K562 (cell line): ENCODE data around the gene KIF14. TPM values are rescaled to one million over a fixed set of nuclear protein-coding genes. Genes with fewer than 3 reads are reported as not detected.
A peak's percentile ranks its signal among the peaks of the same experiment; 100 is the strongest.

ENCODE experiments used
- ATAC-seq: fragments of 200-7000 bp; cut with Tn5 transposase; 3 replicates; pipeline ENCODE4 v1.9.1; 2020; ENCODE audit warnings: moderate library complexity
- BruUV-seq: library from RNA; stranded (reverse); fragments of 400-500 nt; replicated peaks from 2 replicates; lab custom pipeline; 2021; lab: Mats Ljungman, UMichigan
- CTCF ChIA-PET: fragments of 300-600 bp; formaldehyde crosslinking; extraction: SDS; loops from one replicate; lab custom pipeline; 2021; ENCODE audit warnings: low intra/inter-chr PET ratio; lab: Yijun Ruan, JAX
- POLR2A ChIA-PET: fragments of 300-600, 350-650 bp; sonication (Branson Sonifier 250); formaldehyde crosslinking; extraction: SDS; loops from one replicate; lab custom pipeline; 2021; ENCODE audit warnings: antibody characterized with exemption, inconsistent platforms; lab: Yijun Ruan, JAX
- DNase-seq, 4 experiments: peaks; one replicate each; pipeline versions ENCODE4 v3.0.0 to v3.0.0-alpha.2; 2011 to 2018; ENCODE audit warnings: low spot score in 3 of 4, mixed read lengths in 3 of 4; ENCODE audit errors: extremely low read depth in 1 of 4
- FAIRE-seq: peaks from 2 replicates; lab custom pipeline; 2011; peaks lifted over from hg19 to GRCh38; lab: Jason Lieb, UNC
- H2AFZ ChIP-seq: 2 replicates; pipeline ENCODE4 v1.6.0; 2011; ENCODE audit warnings: low read depth, low read length, control low read depth, inconsistent platforms
- H3K27ac ChIP-seq: fragments of 200-600 bp; 3 replicates; pipeline ENCODE4 v1.8.0; 2011; ENCODE audit warnings: low read depth, mild to moderate bottlenecking, control low read depth, inconsistent platforms, low read length, moderate library complexity, mixed read lengths; ENCODE audit errors: extremely low read depth
- H3K27me3 ChIP-seq, 2 experiments: fragments of 300-600 bp in 1 of 2; 2 replicates in 1 of 2; 3 replicates in 1 of 2; pipeline versions ENCODE4 v1.6.0 to v1.8.0; 2011; ENCODE audit warnings: inconsistent platforms in 2 of 2, low read length in 2 of 2, mild to moderate bottlenecking in 1 of 2, mixed read lengths in 1 of 2, moderate library complexity in 1 of 2; ENCODE audit not compliant: control insufficient read depth in 2 of 2, insufficient read depth in 2 of 2
- H3K36me3 ChIP-seq: fragments of 300-600 bp; 3 replicates; pipeline ENCODE4 v1.8.0; 2011; ENCODE audit warnings: mild to moderate bottlenecking, low read length, inconsistent platforms; ENCODE audit not compliant: control insufficient read depth, insufficient read depth
- H3K4me1 ChIP-seq, 2 experiments: fragments of 200-600 bp in 1 of 2; replicated peaks in 1 of 2; 2 replicates in 1 of 2; 3 replicates in 1 of 2; pipeline versions ENCODE4 v1.5.1 to v1.8.0; 2011; ENCODE audit warnings: inconsistent platforms in 2 of 2, low read length in 2 of 2, mild to moderate bottlenecking in 1 of 2, mixed read lengths in 1 of 2, moderate library complexity in 1 of 2; ENCODE audit not compliant: control insufficient read depth in 2 of 2, insufficient read depth in 2 of 2
- H3K4me2 ChIP-seq: 2 replicates; pipeline ENCODE4 v1.6.1; 2011; ENCODE audit warnings: low read length, control low read depth, inconsistent platforms, mixed read lengths; ENCODE audit not compliant: insufficient read depth
- H3K4me3 ChIP-seq: fragments of 200-600 bp; sonication (generic), shearing (Covaris generic); 2 replicates; pipeline ENCODE4 v1.5.1; 2016; ENCODE audit warnings: control low read depth, inconsistent platforms
- H3K79me2 ChIP-seq: fragments of 200-600 bp; 3 replicates; pipeline ENCODE4 v1.8.0; 2011; ENCODE audit warnings: low read length, inconsistent platforms; ENCODE audit not compliant: control insufficient read depth, insufficient read depth
- H3K9ac ChIP-seq, 2 experiments: 2 replicates each; pipeline versions ENCODE4 v1.6.0 to v1.6.1; 2011; ENCODE audit warnings: low read depth in 2 of 2, low read length in 2 of 2, control low read depth in 1 of 2, inconsistent platforms in 1 of 2, mild to moderate bottlenecking in 1 of 2, mixed read lengths in 1 of 2; ENCODE audit not compliant: insufficient read depth in 1 of 2
- H3K9me1 ChIP-seq: one replicate; pipeline ENCODE4 v1.6.0; 2011; ENCODE audit warnings: inconsistent platforms, mild to moderate bottlenecking, low read length, moderate library complexity; ENCODE audit not compliant: control insufficient read depth, insufficient read depth
- H3K9me3 ChIP-seq: replicated peaks from 2 replicates; pipeline ENCODE4 v1.5.1; 2011; ENCODE audit warnings: low read depth, low read length, inconsistent platforms; ENCODE audit not compliant: control insufficient read depth, insufficient read depth
- H4K20me1 ChIP-seq: replicated peaks from 2 replicates; pipeline ENCODE4 v1.6.1; 2011; ENCODE audit warnings: low read length, inconsistent platforms, mixed read lengths; ENCODE audit not compliant: control insufficient read depth, insufficient read depth
- BACH1 ChIP-seq: fragments of 200-800 bp; sonication (Bioruptor generic); IDR thresholded peaks from 2 replicates; pipeline ENCODE4 v1.6.1; 2016; ENCODE audit warnings: missing genetic modification characterization, missing compliant biosample characterization
- HDAC6 ChIP-seq: IDR thresholded peaks from 2 replicates; pipeline ENCODE4 v1.6.1; 2012; ENCODE audit warnings: low read depth, mild to moderate bottlenecking, control low read depth, inconsistent platforms, low read length, moderate library complexity
- LCOR ChIP-seq: sonication (generic); formaldehyde crosslinking; IDR thresholded peaks from 2 replicates; pipeline ENCODE4 v1.8.0; 2022; ENCODE audit warnings: mild to moderate bottlenecking, missing genetic modification reagents
- LEF1 ChIP-seq: fragments of 450-650 bp; IDR thresholded peaks from 2 replicates; pipeline ENCODE4 v1.6.1; 2016; ENCODE audit warnings: mild to moderate bottlenecking
- MEIS2 ChIP-seq: fragments of 450-650 bp; IDR thresholded peaks from 2 replicates; pipeline ENCODE4 v1.6.1; 2014; ENCODE audit warnings: mild to moderate bottlenecking; ENCODE audit not compliant: partially characterized antibody
- MIER1 ChIP-seq: fragments of 450-650 bp; IDR thresholded peaks from 2 replicates; pipeline ENCODE4 v1.6.1; 2016; ENCODE audit warnings: antibody characterized with exemption, mild to moderate bottlenecking, low read depth
- PBX2 ChIP-seq, 2 experiments: IDR thresholded peaks in 1 of 2; conservative IDR thresholded peaks in 1 of 2; 2 replicates each; pipeline ENCODE4 v1.6.1; 2016; ENCODE audit warnings: low read depth in 2 of 2, mild to moderate bottlenecking in 1 of 2, missing compliant biosample characterization in 1 of 2, missing genetic modification characterization in 1 of 2, moderate library complexity in 1 of 2
- PKNOX1 ChIP-seq: fragments of 450-650 bp; IDR thresholded peaks from 2 replicates; pipeline ENCODE4 v1.6.1; 2016
- PYGO2 ChIP-seq: fragments of 450-650 bp; IDR thresholded peaks from 2 replicates; pipeline ENCODE4 v1.6.1; 2016; ENCODE audit warnings: mild to moderate bottlenecking, missing genetic modification characterization, moderate library complexity, missing compliant biosample characterization
- SRSF1 ChIP-seq: fragments of 200-400 bp; formaldehyde crosslinking; IDR thresholded peaks from 2 replicates; pipeline ENCODE4 v1.6.1; 2017; ENCODE audit warnings: mild to moderate bottlenecking, low read depth, low read length, moderate library complexity
- ZBED1 ChIP-seq: IDR thresholded peaks from 2 replicates; pipeline ENCODE4 v1.6.1; 2014
- ZNF282 ChIP-seq: sonication (generic); formaldehyde crosslinking; IDR thresholded peaks from 2 replicates; pipeline ENCODE4 v1.8.1; 2023; ENCODE audit warnings: missing genetic modification reagents
- ZNF766 ChIP-seq: fragments of 200-800 bp; sonication (Bioruptor generic); conservative IDR thresholded peaks from 2 replicates; pipeline ENCODE4 v1.6.1; 2016; ENCODE audit warnings: missing genetic modification characterization, missing compliant biosample characterization
- WGBS: fragments of 100-300 bp; shearing (Covaris generic); methylation state at CpG from one replicate; pipeline ENCODE4 v1.1.6; 2016; ENCODE audit warnings: low coverage, mixed read lengths; ENCODE audit not compliant: insufficient coverage; ENCODE audit errors: missing lambda C conversion rate; 5-methylcytosine and 5-hydroxymethylcytosine counted together
- in situ Hi-C: fragments of 300-500 bp; cut with MboI; formaldehyde crosslinking; loops from 4 replicates; pipeline ENCODE4 v1.15.0; 2018; ENCODE audit warnings: inconsistent platforms, mixed read lengths
- intact Hi-C: fragments of 100-400 bp; cut with micrococcal nuclease; formaldehyde crosslinking; loops from 2 replicates; pipeline ENCODE4 v1.14.2; 2022
- polyA plus RNA-seq, 8 experiments: library from polyadenylated mRNA; depleted of rRNA in 4 of 8; stranded (reverse) in 5 of 8; unstranded in 3 of 8; fragments of >200 nt; fragmentation: Nextera tagmentation in 2 of 8; fragmentation: Illumina TruSeq in 1 of 8; extraction: Ambion mirVana in 2 of 8; extraction: Trizol in 1 of 8; gene quantifications; 2 replicates each; pipeline versions ENCODE4 v1.2.1 to v1.2.3, GENCODE V29; 2011 to 2014; ENCODE audit warnings: inconsistent platforms in 1 of 8, missing spikeins in 1 of 8
- total RNA-seq, 7 experiments: library from RNA; depleted of rRNA in 6 of 7; stranded (reverse); fragments of >200 nt in 6 of 7; fragmentation: Illumina TruSeq in 2 of 7; extraction: Trizol in 2 of 7; gene quantifications; 2 replicates each; pipeline versions ENCODE4 v1.2.1 to v1.2.3, GENCODE V29; 2011 to 2021; ENCODE audit warnings: low replicate concordance in 1 of 7

KIF14 gene
- total and polyA plus RNA-seq, 9 of the 15 experiments (the other 6 are each of a cell fraction or from before 2014, with no cell fraction given), result 11.5 to 47.4 (median 29.0) TPM

- WGBS, result 6% methylated on average over 5 of the region's 5 CpGs
- intact Hi-C loops, result no loop called here
These were observed 32.5 kb upstream of the KIF14 start for GRCh38 chr1:200653022-200653462.

More at GRCh38 chr1:200653022-200653462, 32.5 kb upstream of the KIF14 start:
- H3K4me2 ChIP-seq, result no peak overlapping the region
- in situ Hi-C loops, result no loop called here
- no peaks in the 10 kb centered on the region for H3K27me3 ChIP-seq
- H4K20me1 ChIP-seq, result no peaks in the 10 kb centered on the region
- no peaks in the 10 kb centered on the region for H3K9me3 ChIP-seq
- ChIA-PET CTCF (no interaction called here), POLR2A (interaction anchor here (0.6 to 3.1 kb wide), 6 partner anchors 10 to 31 kb away, joined by 3 to 14 read pairs (median 4); no protein-coding TSS in a partner anchor)
- DNase-seq (peak in 2 of 4 experiments; percentile 37 to 56), FAIRE-seq (peak; percentile 19), ATAC-seq (peak; percentile 70)
- no TSS peak for BruUV-seq
- no peaks in the 10 kb centered on the region for H3K9me1 ChIP-seq
- no peak overlapping the region for H3K4me3 ChIP-seq
- H3K36me3 ChIP-seq, result peaks cover 23% of the 10 kb centered on the region; the same call in 2 of the 3 replicates
- H2AFZ ChIP-seq, result peak overlapping the region; percentile 14; the same call in 1 of the 2 replicates
- peaks cover 11% of the 10 kb centered on the region in 2 experiments; a peak in 4 of 5 replicates for H3K4me1 ChIP-seq
- H3K79me2 ChIP-seq, result no peaks in the 10 kb centered on the region
- TF ChIP-seq ZNF766 (CRISPR knock-in tag) (no peak), PBX2 (CRISPR knock-in tag; IDR thresholded peaks at IDR 0.05; ENCODE audit: low read depth) (peak; percentile 69), PBX2 (tag; conservative IDR thresholded peaks at IDR 0.05; ENCODE audit: low read depth) (peak; percentile 98), ZBED1 (no peak), SRSF1 (no peak), MIER1 (peak; percentile 23; the same call in 1 of the 2 replicates), LEF1 (peak; percentile 52; the same call in 1 of the 2 replicates), LCOR (CRISPR knock-in tag) (no peak), PYGO2 (tag) (no peak), MEIS2 (peak; percentile 97), ZNF282 (no peak), PKNOX1 (peak; percentile 97), HDAC6 (no peak), BACH1 (tag) (no peak)
- H3K9ac ChIP-seq, result no peak overlapping the region; a peak in 1 of 4 replicates
- no peak overlapping the region for H3K27ac ChIP-seq
